B cell (primary cell): ENCODE measurements around the gene C10orf90.

Source experiments
- EZH2 ChIP-seq: IDR thresholded peaks from 2 replicates; pipeline ENCODE4 v1.6.1; 2012; ENCODE audit warnings: borderline replicate concordance, low read depth, mild to moderate bottlenecking, moderate library complexity, low read length; ENCODE audit not compliant: insufficient read depth, poor library complexity, severe bottlenecking
- TF ChIP-seq, protein P1 (sequence below): fragments of 200-600 bp; IDR thresholded peaks from one replicate; pipeline ENCODE4 v1.8.0; 2022; ENCODE audit warnings: antibody characterized with exemption, mild to moderate bottlenecking

DNA sequence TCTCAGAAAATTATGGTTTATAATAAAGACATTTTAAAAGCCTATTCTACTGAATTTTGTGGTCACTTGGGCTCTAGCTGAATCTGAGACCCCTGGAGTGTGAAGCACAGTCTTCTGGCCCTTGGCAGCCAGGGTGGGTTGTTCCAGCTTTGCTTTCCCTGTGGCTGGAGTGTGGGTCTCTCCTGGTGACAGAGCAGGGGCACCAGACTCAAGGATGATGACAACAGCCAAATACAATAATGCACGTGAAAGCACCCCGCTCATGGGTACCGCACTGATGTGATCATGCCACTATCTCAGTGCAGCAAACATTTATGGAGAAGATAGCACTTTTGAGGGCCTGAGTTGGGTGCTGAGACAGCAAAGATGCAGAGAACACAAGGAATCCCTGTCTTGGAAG, 147.4 kb downstream of the C10orf90 start:
- TF ChIP-seq, protein P1, sequence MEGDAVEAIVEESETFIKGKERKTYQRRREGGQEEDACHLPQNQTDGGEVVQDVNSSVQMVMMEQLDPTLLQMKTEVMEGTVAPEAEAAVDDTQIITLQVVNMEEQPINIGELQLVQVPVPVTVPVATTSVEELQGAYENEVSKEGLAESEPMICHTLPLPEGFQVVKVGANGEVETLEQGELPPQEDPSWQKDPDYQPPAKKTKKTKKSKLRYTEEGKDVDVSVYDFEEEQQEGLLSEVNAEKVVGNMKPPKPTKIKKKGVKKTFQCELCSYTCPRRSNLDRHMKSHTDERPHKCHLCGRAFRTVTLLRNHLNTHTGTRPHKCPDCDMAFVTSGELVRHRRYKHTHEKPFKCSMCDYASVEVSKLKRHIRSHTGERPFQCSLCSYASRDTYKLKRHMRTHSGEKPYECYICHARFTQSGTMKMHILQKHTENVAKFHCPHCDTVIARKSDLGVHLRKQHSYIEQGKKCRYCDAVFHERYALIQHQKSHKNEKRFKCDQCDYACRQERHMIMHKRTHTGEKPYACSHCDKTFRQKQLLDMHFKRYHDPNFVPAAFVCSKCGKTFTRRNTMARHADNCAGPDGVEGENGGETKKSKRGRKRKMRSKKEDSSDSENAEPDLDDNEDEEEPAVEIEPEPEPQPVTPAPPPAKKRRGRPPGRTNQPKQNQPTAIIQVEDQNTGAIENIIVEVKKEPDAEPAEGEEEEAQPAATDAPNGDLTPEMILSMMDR, result no peak
- no peak for TF ChIP-seq EZH2
